Endodermal cell (in vitro differentiated cells): ENCODE measurements around the gene SFSWAP. TPM values are rescaled to one million over a fixed set of nuclear protein-coding genes. Genes with fewer than 3 reads are reported as not detected.

ENCODE experiments used
- DNase-seq: peaks from one replicate; pipeline ENCODE4 v3.0.0-alpha.2; 2017
- H3K27ac ChIP-seq: 2 replicates; pipeline ENCODE4 v1.5.1; 2013; ENCODE audit warnings: mild to moderate bottlenecking, low read depth, low read length, moderate library complexity
- H3K27me3 ChIP-seq: 2 replicates; pipeline ENCODE4 v1.6.1; 2013; ENCODE audit warnings: mild to moderate bottlenecking, low read length, moderate library complexity; ENCODE audit not compliant: insufficient read depth, control insufficient read depth, poor library complexity, severe bottlenecking
- H3K36me3 ChIP-seq: 2 replicates; pipeline ENCODE4 v1.7.0; 2013; ENCODE audit warnings: mild to moderate bottlenecking, low read length, moderate library complexity; ENCODE audit not compliant: control insufficient read depth, insufficient read depth
- H3K4me1 ChIP-seq: one replicate; pipeline ENCODE4 v1.7.0; 2013; ENCODE audit warnings: low read length; ENCODE audit not compliant: control insufficient read depth, insufficient read depth
- H3K4me3 ChIP-seq: 2 replicates; pipeline ENCODE4 v1.5.1; 2013; ENCODE audit warnings: mild to moderate bottlenecking, low read length, moderate library complexity
- H3K9ac ChIP-seq: 2 replicates; pipeline ENCODE4 v1.6.1; 2013; ENCODE audit warnings: mild to moderate bottlenecking, low read length, moderate library complexity; ENCODE audit not compliant: poor library complexity, severe bottlenecking; ENCODE audit errors: extremely low read depth
- H3K9me3 ChIP-seq: 2 replicates; pipeline ENCODE4 v1.6.1; 2013; ENCODE audit warnings: mild to moderate bottlenecking, low read length, moderate library complexity; ENCODE audit not compliant: control insufficient read depth
- H3K27ac Mint-ChIP-seq: 2 replicates; pipeline ENCODE4 v1.8.0; 2020; ENCODE audit warnings: mixed read lengths
- H3K27me3 Mint-ChIP-seq: 2 replicates; pipeline ENCODE4 v1.8.0; 2021; ENCODE audit warnings: mild to moderate bottlenecking, mixed read lengths; ENCODE audit not compliant: insufficient read depth
- H3K36me3 Mint-ChIP-seq: 2 replicates; pipeline ENCODE4 v1.8.0; 2020; ENCODE audit warnings: low read depth, mixed read lengths
- H3K4me1 Mint-ChIP-seq: 2 replicates; pipeline ENCODE4 v1.8.0; 2020; ENCODE audit warnings: mixed read lengths
- H3K4me3 Mint-ChIP-seq: 2 replicates; pipeline ENCODE4 v1.8.0; 2020; ENCODE audit warnings: mild to moderate bottlenecking, moderate library complexity, mixed read lengths
- H3K9me3 Mint-ChIP-seq: 2 replicates; pipeline ENCODE4 v1.8.0; 2020; ENCODE audit warnings: mild to moderate bottlenecking, mixed read lengths
- CTCF ChIP-seq: fragments of 200-600 bp; sonication (generic); conservative IDR thresholded peaks from 2 replicates; pipeline ENCODE4 v1.5.0; 2021; ENCODE audit warnings: antibody characterized with exemption, mild to moderate bottlenecking
- WGBS, 2 experiments: methylation state at CpG; one replicate each; pipeline versions ENCODE4 v1.1.5 to v1.1.7; 2013; ENCODE audit warnings: missing lambda C conversion rate in 2 of 2, mixed read lengths in 1 of 2; ENCODE audit not compliant: insufficient coverage in 1 of 2, insufficient read length in 1 of 2; 5-methylcytosine and 5-hydroxymethylcytosine counted together
- total RNA-seq, 2 donors: library from RNA; stranded (reverse); fragmentation: NEBNext Ultra II Directional in 1 of 2; extraction: Animal tissue kit (Norgen Biotek cat#: 25700) in 1 of 2; gene quantifications; 2 replicates in 1 of 2; 3 replicates in 1 of 2; pipeline ENCODE4 v1.2.1, GENCODE V29; 2021

The SFSWAP gene
- total RNA-seq, 2 donors from 2014 or later: 50.0 to 52.3 TPM

DNA sequence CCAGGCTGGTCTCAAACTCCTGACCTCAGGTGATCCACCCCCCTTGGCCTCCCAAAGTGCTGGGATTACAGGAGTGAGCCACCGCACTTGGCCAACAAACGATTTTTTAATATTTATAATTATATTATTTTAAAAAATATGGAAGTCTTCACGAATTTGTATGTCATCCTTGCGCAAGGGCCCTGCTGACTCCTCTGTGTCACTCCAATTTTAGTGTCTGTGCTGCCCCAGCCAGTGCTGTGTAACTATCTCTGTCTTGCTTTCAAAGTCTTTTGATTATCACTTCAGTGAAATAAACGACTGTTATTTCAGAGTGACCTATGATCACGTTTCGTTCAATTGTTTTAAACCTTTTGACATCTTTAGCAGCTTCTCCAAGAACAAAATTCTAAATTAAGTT is 104.2 kb downstream of the SFSWAP start:
- Histone ChIP-seq H3K4me3 (no peak overlapping the region), H3K27ac (no peak overlapping the region), H3K9me3 (peaks cover 16% of the 10 kb centered on the region), H3K4me1 (no peaks in the 10 kb centered on the region), H3K9ac (no peak overlapping the region), H3K27me3 (no peaks in the 10 kb centered on the region), H3K36me3 (no peaks in the 10 kb centered on the region)
- Mint-ChIP-seq H3K4me3 (no peak overlapping the region), H3K27me3 (no peaks in the 10 kb centered on the region), H3K36me3 (no peaks in the 10 kb centered on the region), H3K9me3 (peaks cover 31% of the 10 kb centered on the region), H3K27ac (no peak overlapping the region), H3K4me1 (no peaks in the 10 kb centered on the region)
- WGBS, 2 experiments: 91 to 95% methylated on average over 4 to 5 of the region's 7 CpGs
- no peak for DNase-seq
- TF ChIP-seq CTCF: no peak

DNA sequence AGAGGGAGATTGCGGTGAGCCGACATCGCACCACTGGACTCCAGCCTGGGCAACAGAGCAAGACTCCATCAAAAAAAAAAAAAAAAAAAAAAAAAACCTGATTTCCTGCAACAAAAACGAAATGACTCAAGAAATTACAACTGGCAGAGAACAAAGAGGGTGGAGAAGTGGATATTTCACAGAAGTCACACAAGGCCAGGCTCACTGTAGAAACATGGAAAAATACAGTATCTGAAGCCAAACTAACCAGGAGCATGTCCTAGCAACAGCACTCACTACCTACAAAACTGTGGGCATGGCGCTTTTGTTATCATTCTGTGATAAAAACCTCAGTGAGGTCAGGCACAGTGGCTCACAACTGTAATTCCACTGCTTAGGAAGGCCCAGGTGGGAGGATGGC is 105.6 kb downstream of the SFSWAP start:
- no peak for DNase-seq
- H3K9me3 ChIP-seq: peaks cover 16% of the 10 kb centered on the region
- H3K4me3 ChIP-seq: no peak overlapping the region
- peaks cover 27% of the 10 kb centered on the region for H3K9me3 Mint-ChIP-seq
- H3K27ac ChIP-seq: no peak overlapping the region
- 72 to 87% methylated on average over 2 to 4 of the region's 5 CpGs for WGBS, 2 experiments
- TF ChIP-seq CTCF: no peak
- no peak overlapping the region for H3K27ac Mint-ChIP-seq
- no peak overlapping the region for H3K9ac ChIP-seq
- H3K4me1 ChIP-seq: no peaks in the 10 kb centered on the region
- no peaks in the 10 kb centered on the region for H3K4me1 Mint-ChIP-seq
- H3K36me3 ChIP-seq: no peaks in the 10 kb centered on the region
- H3K27me3 ChIP-seq: no peaks in the 10 kb centered on the region
- no peaks in the 10 kb centered on the region for H3K27me3 Mint-ChIP-seq
- no peak overlapping the region for H3K4me3 Mint-ChIP-seq
- H3K36me3 Mint-ChIP-seq: no peaks in the 10 kb centered on the region

- WGBS, 2 experiments: 92 to 93% methylated on average over 13 to 19 of the region's 19 CpGs
- no peaks in the 10 kb centered on the region for H3K4me1 Mint-ChIP-seq
- no peak overlapping the region for H3K27ac ChIP-seq
- H3K36me3 ChIP-seq: no peaks in the 10 kb centered on the region
- no peak overlapping the region for H3K4me3 ChIP-seq
- no peaks in the 10 kb centered on the region for H3K27me3 ChIP-seq
- no peaks in the 10 kb centered on the region for H3K27me3 Mint-ChIP-seq
- no peak for TF ChIP-seq CTCF
- peaks cover 23% of the 10 kb centered on the region for H3K9me3 Mint-ChIP-seq
- H3K9ac ChIP-seq: no peak overlapping the region
- H3K27ac Mint-ChIP-seq: no peak overlapping the region
- DNase-seq: peak; percentile 34
- H3K36me3 Mint-ChIP-seq: no peaks in the 10 kb centered on the region
- H3K4me1 ChIP-seq: no peaks in the 10 kb centered on the region
- H3K4me3 Mint-ChIP-seq: no peak overlapping the region
- peaks cover 16% of the 10 kb centered on the region for H3K9me3 ChIP-seq
Measured at GRCh38 chr12:131817241-131817640, 106.4 kb downstream of the SFSWAP start.
